Nephron progenitor cell (in vitro differentiated cells): ENCODE results near the gene PTBP2.

Experiments used
- DNase-seq: peaks from one replicate; pipeline ENCODE4 v3.0.0; 2021
- H3K27ac Mint-ChIP-seq: 2 replicates; pipeline ENCODE4 v1.8.0; 2021; ENCODE audit warnings: mild to moderate bottlenecking, moderate library complexity, mixed read lengths
- H3K27me3 Mint-ChIP-seq: 2 replicates; pipeline ENCODE4 v1.8.0; 2021; ENCODE audit warnings: mild to moderate bottlenecking, low read depth, mixed read lengths; ENCODE audit not compliant: poor library complexity
- H3K36me3 Mint-ChIP-seq: 2 replicates; pipeline ENCODE4 v1.8.0; 2021; ENCODE audit warnings: low read depth, mixed read lengths
- H3K4me1 Mint-ChIP-seq: 2 replicates; pipeline ENCODE4 v1.8.0; 2021; ENCODE audit warnings: mixed read lengths
- H3K4me3 Mint-ChIP-seq: 2 replicates; pipeline ENCODE4 v1.8.0; 2021; ENCODE audit warnings: mild to moderate bottlenecking, moderate library complexity, mixed read lengths
- H3K9me3 Mint-ChIP-seq: 2 replicates; pipeline ENCODE4 v1.8.0; 2021; ENCODE audit warnings: mild to moderate bottlenecking, moderate library complexity, mixed read lengths
- CTCF ChIP-seq: fragments of 200-600 bp; sonication (generic); IDR thresholded peaks from 2 replicates; pipeline ENCODE4 v1.5.0; 2021; ENCODE audit warnings: antibody characterized with exemption

The PTBP2 gene

DNA sequence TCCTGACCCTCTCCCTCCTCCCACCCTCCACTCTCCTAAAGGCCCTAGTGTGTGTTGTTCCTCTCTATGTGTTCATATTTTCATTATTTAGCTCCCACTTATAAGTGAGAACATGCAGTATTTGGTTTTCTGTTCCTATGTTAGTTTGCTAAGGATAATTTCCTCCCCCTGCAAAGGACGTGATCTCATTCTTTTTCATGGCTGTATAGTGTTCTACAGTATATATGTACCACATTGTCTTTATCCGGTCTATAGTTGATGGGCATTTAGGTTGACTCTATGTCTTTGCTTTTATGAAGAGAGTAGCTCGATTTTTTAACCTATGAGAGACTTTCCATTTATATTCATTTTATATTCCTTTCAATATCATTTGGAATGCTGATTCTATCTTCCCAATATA lies 7.9 kb upstream of the PTBP2 start:
- H3K36me3 Mint-ChIP-seq: no peaks in the 10 kb centered on the region
- TF ChIP-seq CTCF: no peak
- no peak for DNase-seq
- no peaks in the 10 kb centered on the region for H3K4me1 Mint-ChIP-seq
- no peaks in the 10 kb centered on the region for H3K9me3 Mint-ChIP-seq
- no peak overlapping the region for H3K27ac Mint-ChIP-seq
- no peaks in the 10 kb centered on the region for H3K27me3 Mint-ChIP-seq
- no peak overlapping the region for H3K4me3 Mint-ChIP-seq

DNA sequence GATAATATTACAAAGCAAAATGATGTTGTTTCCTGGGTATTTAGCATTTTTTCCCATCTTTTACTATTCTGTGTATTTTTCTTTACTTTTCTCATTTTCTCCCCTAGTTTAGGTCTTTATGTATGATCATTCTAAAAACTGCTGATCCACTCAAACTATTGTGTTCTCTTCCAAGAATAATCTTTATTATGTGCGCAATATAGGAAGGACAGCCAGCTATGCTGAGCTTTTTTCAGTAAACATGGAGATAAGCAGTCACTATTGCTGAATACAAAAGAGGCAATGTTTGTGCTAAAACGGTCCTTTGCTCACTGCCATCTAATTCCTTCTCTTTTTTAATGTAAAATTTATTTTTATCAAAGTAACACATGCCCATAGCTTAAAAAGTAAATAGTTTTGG lies 6.7 kb upstream of the PTBP2 start:
- no peaks in the 10 kb centered on the region for H3K4me1 Mint-ChIP-seq
- H3K27ac Mint-ChIP-seq: no peak overlapping the region
- no peak for TF ChIP-seq CTCF
- no peak overlapping the region for H3K4me3 Mint-ChIP-seq
- H3K36me3 Mint-ChIP-seq: no peaks in the 10 kb centered on the region
- no peak for DNase-seq
- H3K27me3 Mint-ChIP-seq: no peaks in the 10 kb centered on the region
- no peaks in the 10 kb centered on the region for H3K9me3 Mint-ChIP-seq

GRCh38 chr1:96715482-96715881 lies 6.1 kb upstream of the PTBP2 start:
- no peaks in the 10 kb centered on the region for H3K27me3 Mint-ChIP-seq
- no peaks in the 10 kb centered on the region for H3K36me3 Mint-ChIP-seq
- TF ChIP-seq CTCF: no peak

GRCh38 chr1:96721053-96721415 lies 550 bp upstream of the PTBP2 start:
- no peak for DNase-seq
- peak overlapping the region; percentile 96 for H3K4me3 Mint-ChIP-seq
- no peak for TF ChIP-seq CTCF
- H3K36me3 Mint-ChIP-seq: peaks cover 36% of the 10 kb centered on the region
- H3K27me3 Mint-ChIP-seq: no peaks in the 10 kb centered on the region
- peak overlapping the region; percentile 90 for H3K27ac Mint-ChIP-seq
- peaks cover 10% of the 10 kb centered on the region for H3K9me3 Mint-ChIP-seq
- H3K4me1 Mint-ChIP-seq: peaks cover 24% of the 10 kb centered on the region

More at GRCh38 chr1:96715482-96715881, 6.1 kb upstream of the PTBP2 start:
- H3K4me3 Mint-ChIP-seq: no peak overlapping the region
- H3K4me1 Mint-ChIP-seq: peaks cover under 1% of the 10 kb centered on the region
- DNase-seq: no peak
- H3K9me3 Mint-ChIP-seq: no peaks in the 10 kb centered on the region
- H3K27ac Mint-ChIP-seq: no peak overlapping the region

- H3K27me3 Mint-ChIP-seq: no peaks in the 10 kb centered on the region
- H3K9me3 Mint-ChIP-seq: peaks cover 23% of the 10 kb centered on the region
- H3K27ac Mint-ChIP-seq: peak overlapping the region; percentile 98
- TF ChIP-seq CTCF: no peak
- H3K4me3 Mint-ChIP-seq: peak overlapping the region; percentile 96
- H3K4me1 Mint-ChIP-seq: peaks cover 24% of the 10 kb centered on the region
- H3K36me3 Mint-ChIP-seq: peaks cover 49% of the 10 kb centered on the region
- DNase-seq: peak; percentile 59
Observed at GRCh38 chr1:96722161-96722922, 758 bp downstream of the PTBP2 start.

DNA sequence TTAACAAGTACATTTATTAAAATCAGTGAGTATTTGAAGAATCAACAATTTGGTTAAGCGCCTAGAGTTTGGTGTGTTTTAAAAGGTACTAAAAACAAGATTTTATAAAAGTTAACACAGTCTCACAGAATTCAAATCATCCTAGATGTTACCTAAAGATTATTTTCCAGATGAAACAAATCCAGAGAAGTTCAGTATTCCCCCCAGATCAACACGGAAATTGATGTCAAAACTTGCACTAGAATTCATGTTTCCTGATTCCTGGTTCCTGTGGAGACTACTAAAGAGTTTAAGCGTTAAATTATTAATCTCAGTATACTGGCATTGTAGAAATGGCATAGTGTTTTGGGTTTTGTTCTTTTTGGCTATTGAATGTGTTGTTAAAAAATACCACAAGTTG lies 1.4 kb downstream of the PTBP2 start:
- H3K36me3 Mint-ChIP-seq: peaks cover 56% of the 10 kb centered on the region
- peaks cover 29% of the 10 kb centered on the region for H3K9me3 Mint-ChIP-seq

More for the DNA sequence above, 1.4 kb downstream of the PTBP2 start:
- peaks cover 24% of the 10 kb centered on the region for H3K4me1 Mint-ChIP-seq
- peak overlapping the region; percentile 98 for H3K27ac Mint-ChIP-seq
- no peak for TF ChIP-seq CTCF
- peak overlapping the region; percentile 96 for H3K4me3 Mint-ChIP-seq
- no peaks in the 10 kb centered on the region for H3K27me3 Mint-ChIP-seq
- no peak for DNase-seq
